ENCODE data around the gene ALDOB.

The ALDOB gene

DNA sequence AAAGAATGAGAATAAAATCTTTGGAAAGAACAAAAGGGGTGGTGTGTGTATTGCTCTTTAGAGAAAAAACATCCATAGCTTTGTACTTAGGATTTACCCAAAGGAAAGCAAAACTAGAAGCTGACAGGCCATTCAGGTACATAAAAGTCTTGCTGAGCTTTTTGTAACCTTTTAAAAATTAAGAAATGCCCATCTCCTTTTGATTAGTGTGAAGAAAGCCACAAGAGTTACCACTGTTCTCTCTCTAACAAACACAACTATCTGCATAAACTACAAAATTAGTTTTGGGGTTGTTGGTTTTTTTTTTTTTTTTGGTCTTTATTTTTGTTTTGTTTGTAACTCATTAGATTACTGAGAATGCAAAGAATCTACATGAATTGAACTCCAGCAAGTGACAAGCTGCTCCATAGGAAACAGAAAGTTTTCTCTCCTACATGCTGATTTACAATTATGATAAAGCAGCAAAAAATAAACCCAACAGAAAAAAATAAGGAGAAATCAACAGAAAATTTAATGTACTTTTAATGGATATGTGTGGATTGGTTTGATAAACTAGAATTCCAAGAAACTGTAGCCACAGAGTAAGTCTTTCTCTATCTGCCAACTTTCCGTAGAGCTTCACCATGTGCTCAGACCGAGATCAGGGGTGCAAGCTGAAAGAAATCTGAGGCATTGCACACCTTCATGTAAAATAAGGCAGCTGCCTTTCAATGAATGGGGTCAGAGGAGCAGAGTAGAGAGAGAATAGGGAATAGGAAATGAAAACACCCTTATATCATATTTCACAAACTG is 63.1 kb downstream of the ALDOB start:
- no peak for TF ChIP-seq CTCF (IDR thresholded peaks at IDR 0.05; ENCODE audit: low read depth, low read length, missing control alignments)
- H3K4me3 ChIP-seq (replicated peaks; ENCODE audit: low read depth, low read length) = no peak overlapping the region
- no peak for DNase-seq (ENCODE audit: extremely low read depth, low read depth)

DNA sequence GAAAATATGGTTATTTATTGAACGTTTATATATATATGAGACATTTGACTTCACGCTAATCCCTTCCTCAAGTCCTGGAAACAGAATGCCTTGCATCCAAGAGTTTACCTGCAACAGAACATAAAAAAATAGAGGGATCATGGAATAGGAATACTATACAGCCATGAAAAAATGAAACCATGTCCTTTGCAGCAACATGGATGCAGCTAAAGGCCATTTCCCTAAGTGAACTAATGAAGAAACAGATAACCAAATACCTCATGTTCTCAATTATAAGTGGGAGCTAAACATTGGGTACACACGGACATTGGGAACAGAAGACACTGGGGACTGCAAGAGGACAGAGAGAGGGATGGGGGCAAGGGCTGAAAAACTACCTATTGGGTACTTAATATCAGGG is 63.8 kb downstream of the ALDOB start:
- H3K4me3 ChIP-seq (replicated peaks; ENCODE audit: low read depth, low read length) = no peak overlapping the region
- DNase-seq (ENCODE audit: extremely low read depth, low read depth) = no peak
- TF ChIP-seq CTCF (IDR thresholded peaks at IDR 0.05; ENCODE audit: low read depth, low read length, missing control alignments) = no peak

All from HFF-Myc (cell line).